ENCODE measurements around the gene MED27.

MED27 gene

DNA sequence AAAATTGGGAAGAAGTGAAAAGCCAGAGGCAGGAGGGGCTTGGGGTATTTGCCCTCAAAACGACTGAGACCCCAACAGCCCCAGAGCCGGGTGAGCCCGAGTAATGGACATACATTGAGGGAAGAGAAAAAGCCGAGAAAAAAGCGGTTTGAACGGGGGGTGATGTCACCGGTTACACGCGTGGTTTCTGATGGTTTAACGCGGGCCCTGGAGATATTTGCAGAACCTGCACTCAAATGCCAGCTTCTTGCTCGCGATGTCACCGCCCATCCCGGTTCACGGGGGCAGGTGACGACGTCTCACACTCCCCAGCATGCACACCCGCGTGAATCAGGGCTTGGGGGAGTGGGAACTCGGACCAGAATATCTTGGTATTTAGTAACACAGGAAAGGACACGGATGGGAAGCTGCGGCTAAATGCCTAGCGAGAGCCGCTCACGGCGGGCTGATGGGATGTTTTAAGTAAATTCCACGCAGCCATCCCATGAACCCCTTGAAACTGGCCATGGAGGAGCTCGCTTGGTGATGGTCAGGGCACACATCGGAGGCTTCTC, 237.8 kb downstream of the MED27 start:
- no peak overlapping the region for H3K27ac ChIP-seq
- no peak for TF ChIP-seq ZFX (IDR thresholded peaks at IDR 0.05)
- TF ChIP-seq, protein P1, sequence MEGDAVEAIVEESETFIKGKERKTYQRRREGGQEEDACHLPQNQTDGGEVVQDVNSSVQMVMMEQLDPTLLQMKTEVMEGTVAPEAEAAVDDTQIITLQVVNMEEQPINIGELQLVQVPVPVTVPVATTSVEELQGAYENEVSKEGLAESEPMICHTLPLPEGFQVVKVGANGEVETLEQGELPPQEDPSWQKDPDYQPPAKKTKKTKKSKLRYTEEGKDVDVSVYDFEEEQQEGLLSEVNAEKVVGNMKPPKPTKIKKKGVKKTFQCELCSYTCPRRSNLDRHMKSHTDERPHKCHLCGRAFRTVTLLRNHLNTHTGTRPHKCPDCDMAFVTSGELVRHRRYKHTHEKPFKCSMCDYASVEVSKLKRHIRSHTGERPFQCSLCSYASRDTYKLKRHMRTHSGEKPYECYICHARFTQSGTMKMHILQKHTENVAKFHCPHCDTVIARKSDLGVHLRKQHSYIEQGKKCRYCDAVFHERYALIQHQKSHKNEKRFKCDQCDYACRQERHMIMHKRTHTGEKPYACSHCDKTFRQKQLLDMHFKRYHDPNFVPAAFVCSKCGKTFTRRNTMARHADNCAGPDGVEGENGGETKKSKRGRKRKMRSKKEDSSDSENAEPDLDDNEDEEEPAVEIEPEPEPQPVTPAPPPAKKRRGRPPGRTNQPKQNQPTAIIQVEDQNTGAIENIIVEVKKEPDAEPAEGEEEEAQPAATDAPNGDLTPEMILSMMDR (conservative IDR thresholded peaks at IDR 0.05), result no peak

DNA sequence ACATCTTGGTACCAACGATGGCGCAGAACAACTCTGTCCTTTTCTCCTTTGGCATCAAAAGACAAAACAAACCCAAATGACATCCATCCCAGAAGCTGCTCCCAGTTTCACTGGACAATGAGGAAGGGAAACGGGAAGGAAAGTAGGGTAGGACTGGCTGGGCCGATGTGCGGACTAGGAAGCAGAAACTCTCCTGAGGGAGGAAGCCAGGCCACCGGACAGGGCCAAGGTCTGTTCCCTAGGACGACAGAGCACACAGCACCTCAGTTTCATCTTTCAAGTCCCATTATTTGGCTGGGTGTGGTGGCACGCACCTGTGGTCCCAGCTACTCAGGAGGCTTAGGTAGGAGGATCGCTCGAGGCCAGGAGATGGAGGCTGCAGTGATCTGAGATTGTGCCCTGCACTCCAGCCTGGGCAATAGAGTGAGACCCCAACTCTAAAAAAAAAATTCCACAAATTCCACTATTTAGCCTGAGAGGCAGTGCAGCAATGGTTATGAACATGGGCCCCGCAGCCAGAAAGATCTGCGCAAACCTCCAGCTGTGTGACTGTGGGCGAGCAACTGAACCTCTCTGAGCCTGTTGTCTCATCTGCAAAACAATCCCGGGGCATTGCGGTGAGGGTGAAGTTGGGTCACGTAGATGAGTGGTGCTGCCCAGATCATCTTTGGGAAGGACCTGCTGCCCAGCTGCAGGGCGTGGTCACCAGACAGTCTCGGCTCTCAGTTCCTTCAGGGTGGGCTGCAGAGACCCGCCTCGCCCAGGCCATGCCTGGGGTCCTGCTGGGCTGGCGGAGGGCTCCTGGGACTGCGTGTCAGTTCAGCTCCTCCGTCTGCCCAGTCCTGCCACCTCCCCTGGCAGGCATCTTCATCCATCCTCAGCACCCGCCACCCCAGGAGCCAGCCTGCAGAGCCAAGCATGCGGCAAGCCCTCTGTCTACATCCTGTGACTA, 238.6 kb downstream of the MED27 start:
- no peak overlapping the region for H3K27ac ChIP-seq
- TF ChIP-seq, protein P1 (conservative IDR thresholded peaks at IDR 0.05), result no peak
- TF ChIP-seq ZFX (IDR thresholded peaks at IDR 0.05), result no peak

DNA sequence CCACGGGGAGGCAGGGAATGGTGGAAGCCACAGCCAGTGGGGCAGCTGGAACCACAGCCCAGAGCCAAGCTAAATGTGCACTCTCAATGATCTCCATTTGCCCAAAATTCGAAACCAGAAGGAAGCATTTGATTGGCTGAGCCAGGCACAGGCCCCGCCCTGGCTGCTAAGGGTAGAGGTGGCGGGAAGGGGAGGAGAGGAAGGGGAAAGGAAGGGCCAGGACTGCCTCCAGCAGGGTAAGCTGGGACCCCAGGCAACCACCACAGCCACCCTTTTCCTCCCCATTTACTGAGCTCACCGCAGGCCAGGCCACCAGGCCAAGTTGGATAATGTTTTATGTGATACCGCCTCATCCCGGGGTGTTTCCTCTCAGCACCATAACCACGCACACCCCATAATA, 239.4 kb downstream of the MED27 start:
- H3K27ac ChIP-seq, result no peak overlapping the region
- TF ChIP-seq, protein P1 (conservative IDR thresholded peaks at IDR 0.05), result no peak
- TF ChIP-seq ZFX (IDR thresholded peaks at IDR 0.05), result no peak

DNA sequence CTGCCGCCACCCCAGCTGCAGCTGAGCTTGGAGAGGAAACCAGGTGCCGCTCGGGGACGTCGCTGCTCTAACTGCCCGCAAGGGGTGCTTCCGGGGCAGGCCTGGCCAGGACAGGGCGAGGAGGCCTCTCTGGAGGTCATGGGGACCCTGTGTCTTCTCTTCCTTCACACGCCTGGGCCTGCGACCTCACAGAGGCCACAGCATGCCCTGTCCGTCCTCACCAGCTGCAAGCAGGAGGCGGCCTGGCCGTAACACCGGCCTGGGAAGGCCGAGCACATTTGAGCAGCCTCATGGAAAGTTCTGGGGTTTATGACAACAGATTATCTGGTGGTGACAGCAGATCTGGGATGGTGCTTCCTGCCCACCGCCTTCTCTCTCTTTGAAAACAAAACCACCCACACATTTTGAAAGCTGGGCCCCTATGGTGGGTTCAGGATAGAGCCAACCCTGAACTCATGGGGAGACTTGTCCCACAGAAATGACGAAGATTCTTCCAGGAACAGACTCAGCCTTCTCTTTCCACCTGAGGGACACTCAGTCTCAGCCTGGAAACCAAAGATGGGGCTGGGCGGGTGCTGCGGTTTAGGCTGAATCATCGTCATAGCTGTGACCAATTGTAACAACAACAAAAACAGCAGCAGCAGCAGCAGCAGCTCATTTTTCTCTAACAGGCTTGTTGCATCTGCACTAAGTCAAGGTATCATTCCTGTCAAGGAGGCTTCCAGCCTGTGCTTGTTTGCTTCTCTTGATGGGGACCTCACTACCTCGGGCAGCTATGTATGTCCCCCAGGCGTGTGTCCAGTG, 240.2 kb downstream of the MED27 start:
- TF ChIP-seq, protein P1 (conservative IDR thresholded peaks at IDR 0.05), result no peak
- no peak for TF ChIP-seq ZFX (IDR thresholded peaks at IDR 0.05)

DNA sequence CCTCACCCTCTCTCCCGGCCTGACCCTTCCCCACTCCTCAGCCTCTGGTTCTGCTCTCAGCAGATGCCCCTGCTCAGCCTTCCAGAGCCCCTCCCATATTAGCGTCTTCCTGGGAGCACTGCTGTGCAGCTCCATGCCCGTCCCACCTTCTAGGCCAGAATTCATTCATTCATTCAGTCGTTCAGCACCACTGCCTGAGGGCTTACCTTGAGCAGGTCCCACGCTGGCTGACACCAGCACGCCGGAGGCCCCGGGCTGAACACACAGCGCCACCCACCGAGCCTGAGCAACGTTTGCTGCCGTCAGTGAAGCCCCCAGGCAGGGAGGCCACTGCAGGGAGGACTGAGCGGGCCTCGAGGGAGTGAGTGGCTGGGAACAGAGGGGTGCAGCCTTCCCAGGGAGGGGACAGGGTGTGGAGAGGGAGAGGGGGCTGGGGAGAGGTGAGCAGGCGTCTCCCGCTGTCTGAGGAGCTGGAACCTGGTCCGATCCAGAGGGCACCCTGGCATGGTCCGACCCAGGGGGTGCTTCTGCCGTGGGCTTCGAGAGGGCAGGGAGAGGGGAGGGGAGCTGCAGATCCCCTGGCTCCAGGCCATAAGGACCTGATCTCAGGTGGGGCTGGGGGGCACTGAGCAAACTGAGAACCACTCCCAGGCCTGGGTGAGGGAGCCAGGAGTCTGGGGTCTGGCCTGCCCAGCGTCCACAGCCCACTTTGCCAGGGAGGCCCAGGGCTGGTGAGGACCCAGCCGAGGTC, 241.0 kb downstream of the MED27 start:
- H3K27ac ChIP-seq, result no peak overlapping the region
- TF ChIP-seq ZFX (IDR thresholded peaks at IDR 0.05), result no peak
- TF ChIP-seq, protein P1 (conservative IDR thresholded peaks at IDR 0.05), result no peak

More for the DNA sequence above, 240.2 kb downstream of the MED27 start:
- no peak overlapping the region for H3K27ac ChIP-seq

DNA sequence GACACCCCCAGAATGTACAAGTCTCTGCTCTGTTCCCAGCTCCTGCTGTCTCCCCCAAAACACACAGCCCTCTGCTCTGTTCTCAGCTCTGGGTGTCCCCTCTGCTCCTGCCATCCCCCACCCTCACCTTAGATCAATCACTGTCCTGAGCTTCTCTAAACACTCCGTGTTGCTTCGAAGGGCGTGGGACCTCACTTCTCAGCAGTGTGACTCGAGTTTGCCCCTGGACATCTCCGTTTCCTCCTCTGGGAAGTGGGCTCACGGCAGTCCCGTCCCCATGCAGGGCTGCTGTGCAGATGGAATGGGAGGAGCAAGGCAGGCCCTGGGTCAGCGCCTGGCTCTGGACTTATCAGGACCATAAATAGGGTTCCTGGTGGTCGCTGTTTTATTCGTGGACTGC, 241.8 kb downstream of the MED27 start:
- TF ChIP-seq, protein P1 (conservative IDR thresholded peaks at IDR 0.05), result no peak
- TF ChIP-seq ZFX (IDR thresholded peaks at IDR 0.05), result no peak
- no peak overlapping the region for H3K27ac ChIP-seq

Measured in C4-2B (cell line).